ENCODE results near the gene LDLRAD4.

Gene LDLRAD4

DNA sequence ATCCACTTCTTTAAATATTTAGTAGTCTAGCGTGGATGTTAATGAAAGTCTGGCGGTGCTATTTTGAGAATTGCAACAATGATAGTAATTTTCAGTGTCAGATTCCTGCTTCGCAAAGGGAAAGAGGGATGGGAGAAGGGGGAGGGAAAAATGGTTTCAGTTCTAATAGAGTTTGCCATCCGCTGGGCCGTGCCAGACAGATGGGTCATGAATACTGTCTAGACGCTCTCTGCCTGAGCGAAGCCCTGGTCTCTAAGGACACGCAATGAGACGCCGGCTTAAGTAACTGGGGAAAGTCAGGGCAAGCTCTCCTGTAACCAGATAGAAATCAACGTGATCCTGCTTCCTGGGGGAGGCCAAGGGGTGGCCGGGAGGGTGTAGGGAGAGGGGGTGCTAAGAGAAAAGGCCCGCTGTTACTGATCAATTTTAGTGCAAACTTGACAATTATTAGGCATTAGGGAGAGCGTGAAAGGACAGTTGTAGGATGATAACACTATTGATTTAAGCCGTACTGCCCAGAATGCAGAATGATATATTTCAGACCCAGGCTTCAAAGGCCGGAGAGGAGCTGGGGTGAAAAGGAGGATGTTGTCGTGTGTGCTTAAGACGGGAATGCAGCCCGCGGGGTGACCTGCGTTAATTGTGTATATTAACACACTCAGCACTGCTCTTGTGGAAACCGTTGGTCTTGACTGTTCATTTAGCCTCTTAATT, 229.2 kb downstream of the LDLRAD4 start:
- DNase-seq (ENCODE audit: low spot score), result no peak

DNA sequence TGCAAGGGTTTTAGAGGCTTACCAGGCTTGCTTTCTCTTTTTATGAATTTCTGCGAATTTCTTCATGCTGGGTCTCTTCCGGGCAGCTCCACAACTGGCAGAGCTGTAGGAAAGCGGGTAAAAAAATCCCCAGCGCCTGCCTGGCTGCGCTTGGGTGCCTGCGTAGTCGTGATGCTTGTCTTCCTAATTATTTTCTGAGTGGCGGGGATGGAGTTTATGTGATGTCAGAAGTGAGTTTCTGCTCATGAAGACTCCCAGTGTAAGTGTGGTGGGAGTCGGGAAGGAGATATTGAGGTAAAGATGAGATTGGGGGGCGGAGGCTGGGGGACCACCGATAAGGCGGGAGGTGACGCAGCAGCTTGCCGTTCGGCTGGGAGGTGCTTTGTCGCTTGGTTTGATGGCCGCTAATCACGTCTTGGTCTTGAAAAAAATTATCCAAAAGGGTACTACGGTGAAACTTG, 229.8 kb downstream of the LDLRAD4 start:
- no peak for DNase-seq (ENCODE audit: low spot score)

DNA sequence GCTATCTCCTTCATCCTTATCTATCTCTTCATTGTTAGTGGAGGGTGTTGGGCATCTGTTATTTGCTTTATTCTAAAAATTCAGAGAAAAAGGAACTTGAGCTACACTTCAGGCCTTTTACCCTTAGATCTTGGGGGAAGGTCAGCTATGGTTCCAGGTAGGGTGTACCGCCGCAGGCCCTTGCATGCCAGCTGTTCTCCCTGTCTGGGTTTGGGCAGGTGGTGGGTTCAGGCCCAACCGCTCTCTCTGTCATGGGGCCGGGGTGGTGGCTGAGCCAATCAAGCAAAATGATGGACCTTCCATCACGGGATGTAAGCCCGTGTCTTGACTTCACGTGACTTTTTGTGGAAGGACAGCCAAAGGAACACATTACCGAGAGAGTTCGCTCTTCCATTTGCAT, 231.1 kb downstream of the LDLRAD4 start:
- DNase-seq (ENCODE audit: low spot score), result no peak

DNA sequence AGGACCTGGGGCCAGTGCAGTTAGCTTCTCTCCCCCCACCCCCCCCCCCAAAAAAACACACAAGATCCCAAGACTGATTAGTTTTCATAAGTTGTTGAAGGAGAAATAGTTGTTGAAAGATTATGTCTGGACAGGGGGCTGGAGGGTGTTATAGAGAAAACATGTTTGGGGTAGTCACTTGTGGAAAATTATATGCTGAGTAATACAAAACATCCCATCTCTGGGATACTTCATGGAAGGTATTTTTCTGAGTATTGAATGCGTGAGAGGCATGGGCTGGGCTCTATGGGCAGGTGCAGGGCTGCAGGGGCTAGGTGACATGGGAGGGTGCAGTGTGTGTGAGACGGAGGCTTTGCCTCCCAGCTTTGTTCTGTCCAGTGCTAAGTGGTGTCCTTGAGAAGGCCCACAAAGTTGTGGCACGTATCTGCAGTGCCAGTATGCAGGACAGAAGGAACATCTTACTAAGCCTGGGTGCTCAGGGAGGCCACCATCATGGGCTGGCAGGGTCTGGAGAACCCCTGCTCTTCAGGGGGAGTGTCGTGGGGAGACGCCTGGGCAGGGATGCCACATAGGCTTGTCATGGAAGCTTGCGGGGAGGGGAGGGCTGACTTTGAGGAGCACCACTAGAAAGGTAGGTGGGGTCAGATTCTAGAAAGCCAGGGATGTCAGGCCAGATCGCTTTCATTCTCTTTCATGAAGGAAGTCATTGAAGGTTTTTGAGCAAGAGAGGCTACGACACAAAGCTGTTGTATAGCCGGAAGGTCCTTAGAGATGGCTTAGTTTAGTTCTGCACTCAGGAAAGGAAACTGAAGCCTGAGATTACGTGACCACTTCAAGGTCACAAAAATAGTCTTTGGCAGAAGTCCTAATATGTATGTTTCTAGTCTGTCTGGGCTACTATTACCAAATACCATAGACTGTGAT, 232.0 kb downstream of the LDLRAD4 start:
- no peak for DNase-seq (ENCODE audit: low spot score)

DNA sequence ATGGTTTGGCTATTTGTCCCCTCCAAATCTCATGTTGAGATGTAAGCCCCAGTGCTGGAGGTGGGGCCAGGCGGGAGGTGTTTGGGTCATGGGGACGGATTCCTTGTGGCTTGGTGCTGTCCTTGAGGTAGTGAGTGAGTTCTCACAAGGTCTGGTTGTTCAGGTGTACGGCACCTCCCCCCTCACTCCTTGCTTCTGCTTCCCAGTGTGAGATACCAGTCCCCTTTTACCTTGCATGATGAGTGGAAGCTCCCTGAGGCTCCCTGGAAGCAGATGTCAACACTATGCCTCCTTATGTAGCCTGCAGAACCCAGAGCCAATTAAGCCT, 232.6 kb downstream of the LDLRAD4 start:
- DNase-seq (ENCODE audit: low spot score), result no peak

DNA sequence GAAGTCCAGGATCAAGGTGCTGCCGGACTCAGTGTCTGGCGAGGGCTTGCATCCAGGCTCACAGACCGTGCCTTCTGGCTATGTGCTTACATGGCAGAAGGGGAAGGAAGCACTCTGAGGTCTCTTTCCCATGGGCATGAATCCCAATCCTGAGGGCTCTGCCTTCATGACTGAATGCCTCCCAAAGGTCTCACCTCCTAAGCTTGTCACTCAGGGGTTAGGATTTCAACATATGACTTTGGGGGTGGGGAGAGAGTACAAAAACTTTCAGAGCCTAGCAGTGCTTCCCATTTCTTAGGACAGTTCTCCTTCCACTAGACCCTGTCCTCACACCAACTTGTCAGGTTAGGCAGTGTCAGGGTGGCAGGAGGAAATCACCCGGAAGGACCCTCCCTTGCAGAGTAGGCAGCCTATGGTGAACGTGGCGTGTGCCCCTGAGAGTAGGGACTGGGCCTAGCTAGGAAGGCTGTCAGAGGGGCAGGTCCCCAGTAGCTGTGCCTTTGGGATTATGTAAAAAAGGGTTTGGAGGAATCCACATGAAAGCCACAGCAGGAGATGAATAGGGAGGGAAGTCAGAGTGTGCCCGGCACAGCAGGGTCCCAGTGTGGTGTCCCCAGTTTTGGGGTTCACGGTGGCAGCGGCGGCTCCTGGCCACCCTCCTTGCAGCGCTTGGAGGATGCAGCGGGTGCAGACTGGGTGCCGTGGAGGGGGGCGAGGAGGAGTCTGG, 233.3 kb downstream of the LDLRAD4 start:
- no peak for DNase-seq (ENCODE audit: low spot score)

DNA sequence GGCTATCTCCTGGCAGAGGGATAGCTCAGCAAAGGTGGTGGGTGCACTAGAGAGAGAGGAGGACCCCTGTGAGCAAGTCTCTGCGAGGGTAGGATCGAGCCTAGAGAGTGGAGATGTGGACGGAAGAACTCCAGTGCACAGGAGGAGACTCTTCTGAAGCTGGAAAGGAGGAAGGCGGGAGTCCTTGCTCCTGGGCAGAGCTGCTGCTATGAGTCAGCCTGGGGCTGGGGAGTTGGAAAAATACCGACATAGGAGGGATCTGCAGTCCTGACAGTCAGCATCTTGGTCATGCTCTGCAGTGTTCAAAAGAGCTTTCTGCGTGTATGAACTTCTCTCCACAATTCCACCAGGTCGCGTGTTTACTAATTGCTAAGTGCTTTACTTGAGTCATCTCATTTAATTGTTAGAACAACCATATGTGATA, 233.8 kb downstream of the LDLRAD4 start:
- no peak for DNase-seq (ENCODE audit: low spot score)

DNA sequence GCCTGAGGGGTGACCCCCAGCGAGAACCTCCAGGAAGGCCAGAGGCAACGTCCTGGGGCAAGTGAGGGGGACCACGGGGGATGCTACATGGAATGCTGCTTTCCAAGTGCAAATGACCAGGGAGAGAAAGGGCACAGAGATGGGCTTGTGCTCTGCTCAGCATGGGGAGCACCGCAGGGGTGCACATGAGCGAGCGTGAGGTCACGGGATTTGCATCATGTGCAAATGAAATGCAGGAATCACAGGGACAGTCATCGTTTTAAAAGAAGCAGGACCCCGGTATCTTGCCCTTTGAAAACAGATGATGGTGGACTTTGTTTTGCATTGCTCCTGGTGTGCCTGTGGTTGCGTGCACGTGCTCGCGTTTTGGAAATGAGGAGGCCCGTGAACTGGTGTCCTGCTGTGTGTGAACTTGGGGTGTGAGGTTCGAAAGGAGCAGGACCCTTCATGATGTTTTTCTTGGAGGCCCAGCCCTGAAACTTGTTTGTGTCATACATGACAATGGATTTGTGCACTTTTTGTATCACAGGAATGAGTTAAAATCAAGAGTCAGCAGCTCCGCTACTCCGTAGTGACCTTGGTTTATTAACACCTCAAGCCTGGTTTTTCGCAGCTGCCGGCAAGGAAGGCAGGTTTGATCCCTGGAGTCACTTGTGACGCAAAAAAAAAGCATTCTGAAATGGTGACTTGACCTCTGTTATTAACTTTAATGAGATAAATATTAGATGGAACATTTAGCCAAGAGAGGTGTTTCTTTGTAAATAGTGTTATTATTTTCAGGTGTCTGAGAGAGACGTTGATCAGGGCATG, 234.5 kb downstream of the LDLRAD4 start:
- no peak for DNase-seq (ENCODE audit: low spot score)

DNA sequence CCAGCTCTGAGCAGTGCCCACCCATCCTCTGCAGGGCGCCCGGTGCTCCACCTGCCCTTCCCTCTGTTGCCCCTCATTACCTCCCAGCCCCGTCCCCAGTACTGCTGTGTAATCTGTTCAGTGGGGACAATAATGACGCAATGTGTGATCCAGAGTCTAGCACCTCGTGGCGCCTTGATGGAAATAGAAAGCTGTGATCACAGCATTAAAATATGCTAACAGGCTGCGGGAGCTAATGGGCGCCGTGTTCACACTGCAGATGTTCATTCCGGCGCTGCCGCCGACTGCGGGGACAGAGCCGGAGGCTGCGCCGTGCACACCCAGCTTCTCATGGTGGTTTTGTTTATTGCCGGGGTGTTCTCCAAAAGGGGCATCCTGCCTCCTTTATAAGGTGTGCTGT, 235.2 kb downstream of the LDLRAD4 start:
- no peak for DNase-seq (ENCODE audit: low spot score)

DNA sequence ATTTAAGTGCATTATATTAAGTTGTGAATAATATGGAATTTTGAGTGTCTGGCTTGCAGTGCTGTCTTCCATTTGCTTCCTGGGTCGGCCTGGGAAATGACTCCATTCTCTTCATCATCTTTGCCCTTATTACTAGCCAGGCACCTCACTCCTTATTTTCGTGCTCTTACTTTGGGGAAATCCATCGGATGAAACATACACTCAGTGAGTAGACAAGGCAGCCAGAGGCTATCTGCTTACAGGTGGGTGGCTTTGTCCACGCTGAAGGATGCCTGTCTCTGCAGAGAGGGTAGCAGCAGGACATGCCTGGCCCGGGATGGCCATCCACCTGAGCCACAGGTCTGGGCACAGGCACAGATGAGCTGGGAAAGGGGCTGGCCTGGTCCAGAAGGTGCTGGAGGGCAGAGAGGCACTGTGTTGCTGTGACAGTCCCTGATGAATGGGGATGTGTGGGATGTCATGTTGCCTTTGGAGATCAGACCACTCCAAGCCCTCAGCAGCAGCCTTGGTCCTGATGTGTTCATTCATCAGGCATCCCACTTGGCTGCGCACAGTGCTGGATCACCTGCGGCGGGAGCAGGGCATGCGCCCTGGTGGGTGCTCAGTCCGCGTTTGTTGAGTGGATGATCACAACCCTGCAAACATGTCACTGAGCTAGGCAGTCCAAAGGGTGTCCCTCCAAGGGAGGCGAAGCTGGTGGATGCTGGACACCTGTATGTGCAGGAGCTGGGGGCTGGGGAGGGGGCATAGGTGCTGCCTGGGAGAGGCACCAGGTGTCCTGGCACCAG, 236.0 kb downstream of the LDLRAD4 start:
- no peak for DNase-seq (ENCODE audit: low spot score)

DNA sequence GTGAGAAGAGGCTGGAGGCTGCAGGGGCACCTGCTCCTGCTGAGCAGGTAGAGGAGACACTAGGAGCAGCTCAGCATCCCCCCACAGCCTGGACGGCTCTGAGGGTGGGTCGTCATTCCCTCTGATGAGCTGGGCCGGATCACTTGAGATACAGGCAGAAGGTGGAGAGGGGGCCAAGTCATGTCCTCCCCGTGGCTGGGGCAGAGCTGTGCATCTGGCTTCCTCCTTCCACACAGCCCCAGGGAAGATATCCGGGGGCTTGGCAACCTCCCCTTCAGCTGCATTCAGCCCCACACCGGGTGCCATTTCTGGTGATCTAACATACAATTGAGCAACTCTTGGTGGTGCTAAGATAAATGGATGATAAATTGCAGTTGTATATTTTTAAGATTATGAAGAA, 236.9 kb downstream of the LDLRAD4 start:
- DNase-seq (ENCODE audit: low spot score), result no peak

DNA sequence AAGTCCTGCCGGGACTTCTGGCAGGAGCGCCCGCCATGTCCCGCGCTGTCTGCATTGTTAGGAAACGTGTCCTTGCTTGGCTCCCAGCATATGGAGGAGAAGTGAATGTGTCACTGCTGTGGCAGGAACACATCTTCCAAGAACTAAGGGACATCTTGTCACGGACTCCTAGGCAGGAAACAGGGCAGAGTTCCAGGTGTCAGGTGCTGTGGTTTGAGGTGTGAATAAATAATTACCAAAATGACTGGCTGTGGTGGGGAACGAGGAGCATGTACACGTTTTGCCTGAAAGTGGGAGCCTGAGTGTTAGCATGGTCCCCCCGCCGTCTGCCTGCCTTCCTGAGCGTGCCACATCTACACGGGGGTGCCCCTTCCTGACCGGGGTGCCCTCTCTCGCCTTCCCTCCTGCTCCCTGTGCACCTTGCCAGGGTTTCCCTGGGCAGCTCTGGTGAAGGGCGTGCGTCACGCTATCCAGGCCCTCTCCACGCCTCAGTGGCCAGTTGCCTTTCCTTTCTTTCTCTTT, 237.5 kb downstream of the LDLRAD4 start:
- no peak for DNase-seq (ENCODE audit: low spot score)

DNA sequence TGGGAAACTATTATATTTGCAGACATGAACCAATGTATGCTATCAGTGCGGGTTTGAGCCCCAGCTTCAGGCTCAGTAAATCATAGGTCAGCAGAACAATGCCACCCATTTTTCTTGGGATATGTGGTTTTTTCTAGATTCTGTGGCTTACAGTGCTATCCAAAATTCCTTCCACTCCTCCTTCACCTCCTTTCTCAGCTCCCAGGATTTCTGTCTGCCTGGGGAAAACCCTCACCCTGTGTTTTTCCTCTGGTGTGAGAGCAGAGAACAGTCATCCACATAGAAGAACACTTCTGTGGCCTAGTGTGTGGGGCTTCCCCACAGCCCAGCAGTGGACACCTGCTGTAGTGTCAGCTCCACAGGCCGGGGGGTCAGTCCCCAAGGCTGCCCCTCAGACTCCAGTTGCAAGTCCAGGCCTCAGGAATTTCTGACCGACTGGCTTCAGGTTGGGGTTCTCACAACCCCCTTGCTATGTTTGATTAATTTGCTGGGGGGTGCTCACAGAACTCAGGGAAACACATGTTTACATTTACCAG, 238.2 kb downstream of the LDLRAD4 start:
- no peak for DNase-seq (ENCODE audit: low spot score)

DNA sequence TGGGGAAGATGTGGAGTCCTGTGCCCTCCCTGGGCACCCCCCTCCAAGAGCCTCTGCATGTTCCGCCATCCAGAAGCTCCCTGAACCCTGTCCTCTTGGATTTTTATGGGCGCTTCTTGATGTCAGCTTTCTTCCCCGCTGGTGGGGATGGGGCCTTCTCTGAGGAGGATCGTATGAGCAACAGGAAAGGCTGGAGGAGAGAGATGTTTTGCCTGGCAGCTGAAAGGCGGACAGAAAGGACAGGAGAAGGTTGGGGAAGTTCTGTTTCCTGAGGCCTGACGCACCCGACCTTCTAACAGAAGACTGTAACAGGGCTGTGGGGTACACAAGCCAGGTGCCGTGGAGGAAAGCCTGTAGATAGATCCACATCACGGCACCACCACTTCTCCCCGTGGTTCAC, 238.8 kb downstream of the LDLRAD4 start:
- DNase-seq (ENCODE audit: low spot score), result no peak

DNA sequence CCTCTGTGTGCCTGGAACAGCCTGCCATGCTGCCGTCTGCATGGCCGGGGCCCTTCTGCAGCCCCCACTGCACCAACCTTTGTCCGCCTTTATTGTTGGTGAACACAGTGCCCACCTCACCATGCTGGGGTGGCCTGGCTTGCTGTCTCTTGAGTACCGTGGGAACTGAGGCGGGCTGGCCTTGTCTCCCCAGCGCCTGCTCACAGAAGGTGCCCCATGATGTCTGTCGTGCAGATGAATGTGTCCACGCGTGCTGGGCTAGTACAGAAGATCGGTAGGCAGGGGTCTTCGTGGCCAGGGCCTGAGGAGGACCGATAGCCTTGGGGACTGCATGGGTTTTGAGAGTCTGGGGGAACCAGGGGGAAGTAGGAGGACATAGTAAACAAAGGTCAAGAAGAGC, 242.4 kb downstream of the LDLRAD4 start:
- no peak for DNase-seq (ENCODE audit: low spot score)

DNA sequence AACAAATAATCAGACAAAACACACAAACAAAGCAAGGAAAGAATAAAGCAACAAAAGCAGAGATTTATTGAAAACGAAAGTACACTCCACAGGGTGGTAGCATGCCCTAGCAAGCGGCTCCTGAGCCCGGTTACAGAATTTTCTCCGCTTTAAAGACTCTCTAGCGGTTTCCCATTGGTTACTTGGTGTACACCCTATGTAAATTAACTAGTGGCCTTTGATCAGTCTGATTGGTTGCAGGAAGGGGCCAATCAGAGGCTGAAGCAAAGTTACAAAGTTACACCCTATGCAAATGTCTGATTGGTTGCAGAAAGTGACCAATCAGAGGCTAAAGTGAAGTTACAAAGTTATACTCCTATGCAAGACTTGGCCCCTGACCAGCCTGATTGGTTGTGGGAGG, 242.9 kb downstream of the LDLRAD4 start:
- DNase-seq (ENCODE audit: low spot score), result no peak

DNA sequence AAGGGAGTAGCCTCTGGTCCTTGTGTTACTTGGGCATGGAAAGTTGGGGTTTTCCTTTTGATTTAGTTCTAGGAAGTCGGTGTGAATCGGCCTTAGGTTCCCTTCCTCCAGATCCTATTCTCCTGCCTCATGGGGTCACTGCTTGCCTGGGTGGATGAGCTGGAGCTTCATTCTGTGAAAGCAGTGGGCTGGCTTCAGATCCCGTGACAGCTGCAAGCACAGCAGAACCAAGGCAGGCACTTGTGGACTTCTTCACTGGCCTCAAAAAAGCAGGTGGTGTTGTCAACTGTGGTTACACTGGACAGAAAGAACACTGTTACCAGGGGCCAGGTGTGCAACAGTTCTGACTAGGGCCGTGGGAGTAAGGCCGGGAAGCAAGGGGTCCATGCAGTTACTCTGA, 243.4 kb downstream of the LDLRAD4 start:
- no peak for DNase-seq (ENCODE audit: low spot score)

DNA sequence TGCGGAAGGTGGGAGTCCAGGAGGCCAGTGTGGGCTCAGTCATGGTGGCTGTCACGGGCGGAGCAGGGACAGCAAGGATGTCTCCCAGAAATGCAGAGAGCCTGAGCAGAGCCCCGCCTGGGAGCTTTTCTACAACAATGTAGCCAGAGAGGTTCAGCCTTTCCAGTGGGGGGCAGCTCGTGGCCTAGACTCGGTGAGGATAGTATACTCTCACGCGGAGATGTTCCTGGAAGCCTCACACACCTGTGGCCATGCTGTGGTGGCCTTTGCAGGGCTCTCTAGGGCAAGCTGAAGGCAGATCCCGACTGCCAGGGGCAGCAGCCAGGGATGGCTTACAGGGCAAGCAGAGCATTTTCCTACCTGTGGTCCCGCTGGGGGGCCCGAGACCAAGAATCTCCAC, 244.1 kb downstream of the LDLRAD4 start:
- no peak for DNase-seq (ENCODE audit: low spot score)

DNA sequence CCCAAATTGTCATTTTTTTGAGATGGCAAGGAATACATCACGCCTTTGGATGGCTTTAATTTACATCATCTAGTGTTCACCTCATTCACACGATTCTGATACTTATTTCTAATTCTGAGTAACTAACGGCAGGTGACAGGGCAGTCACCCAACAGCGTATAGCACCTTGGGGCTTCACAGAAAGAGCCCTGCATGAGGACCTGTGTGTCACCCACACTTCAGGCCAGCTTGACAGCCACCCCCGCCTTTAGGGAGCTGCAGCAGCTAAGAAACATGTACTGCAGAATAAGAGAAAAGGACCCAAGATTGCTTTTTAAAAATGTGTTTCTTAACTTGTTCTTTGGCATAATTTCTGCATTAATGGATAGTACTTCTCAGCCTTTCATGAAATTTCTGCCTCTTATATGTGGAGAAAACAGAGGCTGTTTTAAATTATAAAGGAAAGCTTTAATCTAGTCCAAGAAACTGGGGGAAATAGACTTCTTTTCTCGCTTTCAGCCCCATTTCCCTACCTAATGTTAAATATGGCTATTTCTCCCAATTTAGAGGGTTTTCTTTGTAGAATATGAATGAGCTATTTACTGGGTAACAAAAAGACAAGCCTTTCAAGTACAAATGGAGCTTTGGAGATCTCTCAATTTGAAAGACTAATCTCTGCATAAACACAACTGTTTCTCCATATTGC, 245.1 kb downstream of the LDLRAD4 start:
- no peak for DNase-seq (ENCODE audit: low spot score)

All from hematopoietic multipotent progenitor cell treated with erythropoietin and hydrocortisone succinate and interleukin-3 and kit ligand, for 15 days (in vitro differentiated cells).